GM12878 (cell line): ENCODE data around the gene VRK3. TPM values are rescaled to one million over a fixed set of nuclear protein-coding genes. Genes with fewer than 3 reads are reported as not detected.
A peak's percentile ranks its signal among the peaks of the same experiment; 100 is the strongest.

Experiments used
- ATAC-seq: fragments of 200-7000 bp; cut with Tn5 transposase; 3 replicates; pipeline ENCODE4 v1.9.1; 2020; ENCODE audit warnings: mild to moderate bottlenecking, moderate library complexity
- BruUV-seq: library from RNA; stranded (reverse); fragments of 400-500 nt; replicated peaks from 2 replicates; lab custom pipeline; 2021; lab: Mats Ljungman, UMichigan
- CTCF ChIA-PET: fragments of 300-600 bp; sonication (Branson Sonifier 250); formaldehyde crosslinking; extraction: SDS; loops from one replicate; lab custom pipeline; 2021; ENCODE audit warnings: inconsistent platforms; lab: Yijun Ruan, JAX
- POLR2A ChIA-PET: fragments of 350-600 bp; formaldehyde crosslinking; extraction: SDS; loops from one replicate; lab custom pipeline; 2021; ENCODE audit warnings: inconsistent platforms; lab: Charles Lee
- RAD21 ChIA-PET: fragments of 300-600 bp; sonication (Branson Sonifier 250); formaldehyde crosslinking; loops from one replicate; lab custom pipeline; 2023; ENCODE audit warnings: antibody characterized with exemption; ENCODE audit not compliant: unreplicated experiment; lab: Charles Lee
- SMC1A ChIA-PET: fragments of 300-600 bp; sonication (Branson Sonifier 250); formaldehyde crosslinking; loops from one replicate; lab custom pipeline; 2023; ENCODE audit not compliant: unreplicated experiment, uncharacterized antibody; lab: Charles Lee
- DNase-seq: peaks from one replicate; pipeline ENCODE4 v3.0.0-alpha.2; 2011; ENCODE audit warnings: low read depth, low spot score
- FAIRE-seq: peaks from 3 replicates; lab custom pipeline; 2011; peaks lifted over from hg19 to GRCh38; lab: Jason Lieb, UNC
- H2AFZ ChIP-seq: 2 replicates; pipeline ENCODE4 v1.6.0; 2011; ENCODE audit warnings: low read depth, low read length, control low read depth; ENCODE audit not compliant: control insufficient read depth
- H3K27ac ChIP-seq: 2 replicates; pipeline ENCODE4 v1.5.1; 2011; ENCODE audit warnings: control low read depth; ENCODE audit not compliant: control insufficient read depth, insufficient read depth
- H3K27me3 ChIP-seq, 2 experiments: replicated peaks in 1 of 2; 2 replicates each; pipeline versions ENCODE4 v1.6.0 to v1.6.1; 2011; ENCODE audit warnings: low read length in 1 of 2; ENCODE audit not compliant: control insufficient read depth in 2 of 2, insufficient read depth in 2 of 2
- H3K36me3 ChIP-seq, 2 experiments: 2 replicates each; pipeline ENCODE4 v1.5.1; 2011; ENCODE audit warnings: low read length in 1 of 2; ENCODE audit not compliant: control insufficient read depth in 2 of 2, insufficient read depth in 2 of 2
- H3K4me1 ChIP-seq: 2 replicates; pipeline ENCODE4 v1.6.1; 2011; ENCODE audit warnings: mild to moderate bottlenecking, low read length, moderate library complexity, mixed read lengths; ENCODE audit not compliant: control insufficient read depth, insufficient read depth
- H3K4me2 ChIP-seq: 2 replicates; pipeline ENCODE4 v1.6.0; 2011; ENCODE audit warnings: control low read depth; ENCODE audit not compliant: control insufficient read depth, insufficient read depth
- H3K4me3 ChIP-seq: fragments of 200-600 bp; sonication (generic); 2 replicates; pipeline ENCODE4 v1.5.1; 2016
- H3K79me2 ChIP-seq: 2 replicates; pipeline ENCODE4 v1.6.0; 2011; ENCODE audit warnings: low read length; ENCODE audit not compliant: control insufficient read depth, insufficient read depth
- H3K9ac ChIP-seq: 2 replicates; pipeline ENCODE4 v1.8.0; 2011; ENCODE audit warnings: low read length, control low read depth, mixed read lengths; ENCODE audit not compliant: control insufficient read depth, insufficient read depth
- H3K9me3 ChIP-seq: replicated peaks from 3 replicates; pipeline ENCODE4 v1.5.1; 2011; ENCODE audit warnings: mild to moderate bottlenecking, low read length; ENCODE audit not compliant: control insufficient read depth, insufficient read depth
- H4K20me1 ChIP-seq: 2 replicates; pipeline ENCODE4 v1.6.0; 2011; ENCODE audit not compliant: control insufficient read depth, insufficient read depth
- BRCA1 ChIP-seq: IDR thresholded peaks from 2 replicates; pipeline ENCODE4 v1.6.1; 2011; ENCODE audit warnings: low read depth, low read length, improper control_type of control experiment
- CBFB ChIP-seq: IDR thresholded peaks from 2 replicates; pipeline ENCODE4 v1.6.1; 2016; ENCODE audit warnings: antibody characterized with exemption, low read depth
- CBX3 ChIP-seq: fragments of 200-600 bp; sonication (generic); IDR thresholded peaks from 2 replicates; pipeline ENCODE4 v1.6.1; 2016; ENCODE audit warnings: low read depth, borderline replicate concordance
- EGR1 ChIP-seq, 2 experiments: IDR thresholded peaks; 1 replicate in 1 of 2; 2 replicates in 1 of 2; pipeline ENCODE4 v1.6.1; 2011 to 2012; ENCODE audit warnings: low read depth in 2 of 2, low read length in 2 of 2, borderline replicate concordance in 1 of 2, mild to moderate bottlenecking in 1 of 2, moderate library complexity in 1 of 2
- ETV6 ChIP-seq, 2 experiments: fragments of 450-650 bp in 1 of 2; IDR thresholded peaks in 1 of 2; conservative IDR thresholded peaks in 1 of 2; 2 replicates each; pipeline ENCODE4 v1.6.1; 2014; ENCODE audit warnings: antibody characterized with exemption in 1 of 2, borderline replicate concordance in 1 of 2, low read depth in 1 of 2, mild to moderate bottlenecking in 1 of 2, moderate library complexity in 1 of 2
- FOXM1 ChIP-seq: IDR thresholded peaks from 2 replicates; pipeline ENCODE4 v1.6.1; 2012; ENCODE audit warnings: low read depth, mild to moderate bottlenecking, inconsistent platforms, low read length, moderate library complexity
- HCFC1 ChIP-seq: fragments of 150-350 bp; IDR thresholded peaks from 2 replicates; pipeline ENCODE4 v1.6.1; 2014; ENCODE audit warnings: low read length
- HSF1 ChIP-seq: fragments of 150-350 bp; IDR thresholded peaks from 2 replicates; pipeline ENCODE4 v1.6.1; 2014; ENCODE audit warnings: mild to moderate bottlenecking, low read depth, low read length
- IKZF1 ChIP-seq: fragments of 450-650 bp; conservative IDR thresholded peaks from 2 replicates; pipeline ENCODE4 v1.6.1; 2017; ENCODE audit warnings: antibody characterized with exemption, mild to moderate bottlenecking
- JUND ChIP-seq: IDR thresholded peaks from 2 replicates; pipeline ENCODE4 v1.6.1; 2012; ENCODE audit warnings: low read depth, mild to moderate bottlenecking, low read length, improper control_type of control experiment, moderate library complexity
- MEF2B ChIP-seq: fragments of 450-650 bp; IDR thresholded peaks from 2 replicates; pipeline ENCODE4 v1.6.1; 2018; ENCODE audit warnings: mild to moderate bottlenecking, moderate library complexity; ENCODE audit not compliant: partially characterized antibody, poor library complexity, severe bottlenecking
- MYC ChIP-seq: IDR thresholded peaks from 2 replicates; pipeline ENCODE4 v1.6.1; 2011; ENCODE audit warnings: mild to moderate bottlenecking, low read length, moderate library complexity, inconsistent platforms; ENCODE audit not compliant: insufficient read depth, insufficient replicate concordance, insufficient read length, severe bottlenecking
- RAD51 ChIP-seq: fragments of 450-650 bp; IDR thresholded peaks from 2 replicates; pipeline ENCODE4 v1.6.1; 2016; ENCODE audit warnings: moderate library complexity, mild to moderate bottlenecking, inconsistent platforms
- SKIL ChIP-seq: fragments of 450-650 bp; IDR thresholded peaks from 2 replicates; pipeline ENCODE4 v1.6.1; 2017; ENCODE audit warnings: mild to moderate bottlenecking, low read depth, inconsistent platforms; ENCODE audit not compliant: poor library complexity, severe bottlenecking
- SMAD1 ChIP-seq: fragments of 450-650 bp; IDR thresholded peaks from 2 replicates; pipeline ENCODE4 v1.6.1; 2018; ENCODE audit warnings: mild to moderate bottlenecking, low read depth; ENCODE audit not compliant: partially characterized antibody
- SMC3 ChIP-seq: IDR thresholded peaks from 2 replicates; pipeline ENCODE4 v1.6.1; 2011; ENCODE audit warnings: low read length, improper control_type of control experiment, borderline replicate concordance
- SRF ChIP-seq, 2 experiments: IDR thresholded peaks; 2 replicates each; pipeline ENCODE4 v1.6.1; 2011; ENCODE audit warnings: low read depth in 2 of 2, low read length in 2 of 2, mild to moderate bottlenecking in 1 of 2, moderate library complexity in 1 of 2
- STAT3 ChIP-seq: IDR thresholded peaks from 2 replicates; pipeline ENCODE4 v1.6.1; 2011; ENCODE audit warnings: low read depth, low read length, improper control_type of control experiment
- ZNF207 ChIP-seq: fragments of 450-650 bp; IDR thresholded peaks from 2 replicates; pipeline ENCODE4 v1.6.1; 2014; ENCODE audit warnings: antibody characterized with exemption, mild to moderate bottlenecking, borderline replicate concordance
- ZNF217 ChIP-seq: fragments of 450-650 bp; IDR thresholded peaks from 2 replicates; pipeline ENCODE4 v1.6.1; 2017; ENCODE audit warnings: antibody characterized with exemption, mild to moderate bottlenecking
- ZNF24 ChIP-seq: fragments of 450-650 bp; IDR thresholded peaks from 2 replicates; pipeline ENCODE4 v1.6.1; 2017; ENCODE audit warnings: antibody characterized with exemption, mild to moderate bottlenecking
- WGBS: methylation state at CpG from one replicate; pipeline ENCODE4 v1.1.6; 2016; ENCODE audit warnings: low lambda C conversion rate; ENCODE audit not compliant: insufficient replicate concordance, insufficient coverage; ENCODE audit errors: missing lambda C conversion rate; 5-methylcytosine and 5-hydroxymethylcytosine counted together
- in situ Hi-C: fragments of 300-500 bp; cut with MboI; formaldehyde crosslinking; loops from 9 replicates; pipeline ENCODE4 v1.14.3; 2018; ENCODE audit warnings: mixed read lengths
- intact Hi-C: fragments of 100-400 bp; cut with micrococcal nuclease; formaldehyde crosslinking; loops from one replicate; pipeline ENCODE4 v1.14.2; 2022; ENCODE audit not compliant: unreplicated experiment
- polyA plus RNA-seq, 11 experiments: library from polyadenylated mRNA; depleted of rRNA in 4 of 11; unstranded in 6 of 11; stranded (reverse) in 5 of 11; fragments of >200 nt; fragmentation: Nextera tagmentation in 4 of 11; fragmentation: Illumina TruSeq in 1 of 11; extraction: Ambion mirVana in 4 of 11; extraction: Trizol in 1 of 11; gene quantifications; 1 replicate in 1 of 11; 2 replicates in 10 of 11; pipeline versions ENCODE4 v1.2.1 to v1.2.3, GENCODE V29; 2011 to 2016; ENCODE audit warnings: inconsistent platforms in 2 of 11, missing spikeins in 2 of 11, low read depth in 1 of 11
- total RNA-seq, 4 experiments: library from RNA; depleted of rRNA in 3 of 4; stranded (reverse); fragments of >200 nt in 3 of 4; fragmentation: Illumina TruSeq in 1 of 4; extraction: Trizol in 1 of 4; gene quantifications; 2 replicates each; pipeline versions ENCODE4 v1.2.1 to v1.2.3, GENCODE V29; 2013 to 2021
- TF ChIP-seq, protein P1 (sequence below): IDR thresholded peaks from 2 replicates; pipeline ENCODE4 v1.6.1; 2011; ENCODE audit warnings: low read depth, mild to moderate bottlenecking, low read length, moderate library complexity, borderline replicate concordance; ENCODE audit errors: extremely low read depth

Gene VRK3
- total and polyA plus RNA-seq, 10 of the 15 experiments (the other 5 are each of a cell fraction or from before 2014, with no cell fraction given): 17.3 to 61.9 (median 35.5) TPM

GRCh38 chr19:49997709-49998108 lies 27.5 kb downstream of the VRK3 start:
- ATAC-seq: peak; percentile 93
- in situ Hi-C loops (no loop called here), intact Hi-C loops (no loop called here)
- 70% methylated on average over 5 of the region's 5 CpGs for WGBS
- H3K9ac ChIP-seq: no peak overlapping the region
- H3K4me1 ChIP-seq: no peaks in the 10 kb centered on the region
- no peaks in the 10 kb centered on the region for H3K27me3 ChIP-seq
- peak; percentile 83 for FAIRE-seq
- peaks cover 8 to 19% of the 10 kb centered on the region in 2 experiments; a peak in 3 of 4 replicates for H3K36me3 ChIP-seq
- H3K27ac ChIP-seq: no peak overlapping the region
- H3K79me2 ChIP-seq: no peaks in the 10 kb centered on the region
- SMC1A ChIA-PET: interaction anchor here (0.6 to 0.8 kb wide), 2 partner anchors 13 to 285 kb away, joined by 3 to 4 read pairs; no protein-coding TSS in a partner anchor
- no peaks in the 10 kb centered on the region for H4K20me1 ChIP-seq
- RAD21 ChIA-PET: interaction anchor here (0.5 kb wide), 1 partner anchor 491 kb away, joined by 4 read pairs; no protein-coding TSS in a partner anchor
- H3K9me3 ChIP-seq: no peaks in the 10 kb centered on the region
- POLR2A ChIA-PET: no interaction called here
- no TSS peak for BruUV-seq
- H3K4me3 ChIP-seq: no peak overlapping the region
- H3K4me2 ChIP-seq: no peak overlapping the region
- peak; percentile 26 for DNase-seq
- no peak overlapping the region for H2AFZ ChIP-seq
- CTCF ChIA-PET: interaction anchor here (0.6 to 1.2 kb wide), 3 partner anchors 11 to 13 kb away, joined by 3 read pairs; no protein-coding TSS in a partner anchor
- peak; percentile 74 for TF ChIP-seq HCFC1
- TF ChIP-seq RAD51: peak; percentile 67; the same call in 1 of the 2 replicates
- TF ChIP-seq MEF2B: no peak
- no peak for TF ChIP-seq BRCA1
- no peak for TF ChIP-seq SKIL
- TF ChIP-seq STAT3: no peak
- TF ChIP-seq JUND: no peak
- no peak for TF ChIP-seq ZNF217
- no peak for TF ChIP-seq SMC3
- TF ChIP-seq FOXM1: no peak
- no peak for TF ChIP-seq HSF1
- TF ChIP-seq SMAD1: no peak
- TF ChIP-seq MYC: no peak
- no peak for TF ChIP-seq ZNF207
- TF ChIP-seq, protein P1, sequence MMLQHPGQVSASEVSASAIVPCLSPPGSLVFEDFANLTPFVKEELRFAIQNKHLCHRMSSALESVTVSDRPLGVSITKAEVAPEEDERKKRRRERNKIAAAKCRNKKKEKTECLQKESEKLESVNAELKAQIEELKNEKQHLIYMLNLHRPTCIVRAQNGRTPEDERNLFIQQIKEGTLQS: peak; percentile 67; the same call in 1 of the 2 replicates
- TF ChIP-seq CBFB: no peak
- TF ChIP-seq ETV6 (conservative IDR thresholded peaks at IDR 0.05 in 1 of 2, IDR thresholded peaks at IDR 0.05 in 1 of 2; ENCODE audit: borderline replicate concordance in 1 of 2, low read depth in 1 of 2): no peak
- no peak for TF ChIP-seq SRF (IDR thresholded peaks at IDR 0.05; ENCODE audit: low read depth in 2 of 2, low read length in 2 of 2)
- TF ChIP-seq ZNF24: no peak
- 0 out of 2 replicates have a peak, but pooled peaks have one; percentile 16 for TF ChIP-seq IKZF1
- TF ChIP-seq EGR1 (IDR thresholded peaks at IDR 0.05; ENCODE audit: borderline replicate concordance in 1 of 2, low read depth in 2 of 2, low read length in 2 of 2): no peak
- TF ChIP-seq CBX3: no peak
